ENCODE results near the gene VASP. TPM values are rescaled to one million over a fixed set of nuclear protein-coding genes. Genes with fewer than 3 reads are reported as not detected.

VASP gene
- total RNA-seq, 2 donors from 2014 or later = 236 to 261 TPM

- Histone ChIP-seq H3K9me3 (no peaks in the 10 kb centered on the region), H3K27ac (no peak overlapping the region), H3K4me1 (peaks cover 8% of the 10 kb centered on the region), H3K4me3 (no peak overlapping the region), H3K27me3 (no peaks in the 10 kb centered on the region), H3K9ac (ENCODE audit: low read depth in 2 of 2, low read length in 2 of 2) (no peak overlapping the region), H3K36me3 (no peaks in the 10 kb centered on the region)
- TF ChIP-seq CTCF (IDR thresholded peaks at IDR 0.05) = no peak
- DNase-seq = no peak
- intact Hi-C loops (cut with DNase I) = no loop called here
Measured at GRCh38 chr19:45575216-45575615, 67.9 kb downstream of the VASP start.

Other genes starting within 250 kb of the VASP start
- under 1 TPM in 1 of 2 donors, not detected in 1; 0.53 TPM for gene CKM, start 184.6 kb upstream of the VASP start, total RNA-seq
- gene KLC3, start 166.7 kb upstream of the VASP start, total RNA-seq = not detected
- 10 to 100 TPM; 12.7 to 17.4 TPM for gene ERCC2, start 136.9 kb upstream of the VASP start, total RNA-seq
- gene PPP1R13L, start 102.4 kb upstream of the VASP start, total RNA-seq = 10 to 100 TPM; 25.9 to 46.2 TPM
- 1 to 10 TPM; 2.0 to 8.5 TPM for gene POLR1G, start 100.8 kb upstream of the VASP start, total RNA-seq
- gene ERCC1, start 83.6 kb upstream of the VASP start, total RNA-seq = 10 to 100 TPM; 30.0 to 37.3 TPM
- gene FOSB, start 39.5 kb upstream of the VASP start, total RNA-seq = 1 to 10 TPM; 1.5 to 3.4 TPM
- gene RTN2, start 10.4 kb upstream of the VASP start, total RNA-seq = 1 to 10 TPM; 4.9 to 8.4 TPM
- gene PPM1N, start 9.0 kb upstream of the VASP start, total RNA-seq = 1 to 10 TPM in 1 of 2 donors, under 1 TPM in 1; 0.67 to 1.7 TPM
- gene OPA3, start 77.3 kb downstream of the VASP start, total RNA-seq = 10 to 100 TPM; 12.4 to 14.8 TPM
- 1 to 10 TPM in 1 of 2 donors, under 1 TPM in 1; 0.52 to 2.0 TPM for gene GPR4, start 94.7 kb downstream of the VASP start, total RNA-seq
- gene EML2, start 131.9 kb downstream of the VASP start, total RNA-seq = 100 to 1,000 TPM in 1 of 2 donors, 10 to 100 TPM in 1; 96.2 to 106 TPM
- 1 to 10 TPM; 8.3 to 9.5 TPM for gene GIPR, start 160.7 kb downstream of the VASP start, total RNA-seq
- 100 to 1,000 TPM; 269 to 484 TPM for gene SNRPD2, start 184.5 kb downstream of the VASP start, total RNA-seq
- 10 to 100 TPM; 10.7 to 11.2 TPM for gene QPCTL, start 185.2 kb downstream of the VASP start, total RNA-seq
- 10 to 100 TPM; 28.3 to 28.8 TPM for gene FBXO46, start 223.4 kb downstream of the VASP start, total RNA-seq
- not detected for gene MEIOSIN, start 226.0 kb downstream of the VASP start, total RNA-seq